GM08714 (cell line): ENCODE results near the gene FAXDC2.

Experiments
- H3K4me3 ChIP-seq: fragments of 200-500 bp; sonication (Bioruptor generic); 2 replicates; pipeline ENCODE4 v1.5.1; 2014; ENCODE audit warnings: mild to moderate bottlenecking, low read length, inconsistent platforms
- ZNF274 ChIP-seq: IDR thresholded peaks from 2 replicates; pipeline ENCODE4 v1.6.1; 2012; ENCODE audit warnings: mild to moderate bottlenecking, low read depth, low read length

FAXDC2 gene

GRCh38 chr5:154850255-154851062 is at the start of gene FAXDC2:
Gene FAXDC2, minus strand, starts transcription at chr5:154850603. Its CDS starts 12,425 bp downstream, at chr5:154838178.
- no peak within 1 kb of the TSS for H3K4me3 ChIP-seq
- no peak for TF ChIP-seq ZNF274

- no peak for TF ChIP-seq ZNF274
- no peak overlapping the region for H3K4me3 ChIP-seq
These were observed 49.7 kb upstream of the FAXDC2 start for GRCh38 chr5:154900066-154900465.

GRCh38 chr5:154899151-154899816 is 48.9 kb upstream of the FAXDC2 start:
- TF ChIP-seq ZNF274, result no peak
- H3K4me3 ChIP-seq, result no peak overlapping the region

GRCh38 chr5:154898210-154898609 is 47.8 kb upstream of the FAXDC2 start:
- TF ChIP-seq ZNF274, result no peak
- no peak overlapping the region for H3K4me3 ChIP-seq

- TF ChIP-seq ZNF274, result no peak
- H3K4me3 ChIP-seq, result no peak overlapping the region
These were observed 46.3 kb upstream of the FAXDC2 start for GRCh38 chr5:154896562-154897165.

GRCh38 chr5:154895606-154896561 is 45.5 kb upstream of the FAXDC2 start:
- no peak for TF ChIP-seq ZNF274
- no peak overlapping the region for H3K4me3 ChIP-seq

- H3K4me3 ChIP-seq, result no peak overlapping the region
- no peak for TF ChIP-seq ZNF274
These were observed 43.0 kb upstream of the FAXDC2 start for GRCh38 chr5:154893381-154893780.

GRCh38 chr5:154892369-154892771 is 42.0 kb upstream of the FAXDC2 start:
- no peak for TF ChIP-seq ZNF274
- H3K4me3 ChIP-seq, result no peak overlapping the region

GRCh38 chr5:154885439-154885838 is 35.0 kb upstream of the FAXDC2 start:
- no peak for TF ChIP-seq ZNF274
- no peak overlapping the region for H3K4me3 ChIP-seq

- TF ChIP-seq ZNF274, result no peak
- no peak overlapping the region for H3K4me3 ChIP-seq
These were observed 34.0 kb upstream of the FAXDC2 start for GRCh38 chr5:154884424-154884823.

GRCh38 chr5:154881986-154882385 is 31.6 kb upstream of the FAXDC2 start:
- no peak for TF ChIP-seq ZNF274

GRCh38 chr5:154878642-154879335 is 28.4 kb upstream of the FAXDC2 start:
- no peak for TF ChIP-seq ZNF274
- no peak overlapping the region for H3K4me3 ChIP-seq

More at GRCh38 chr5:154881986-154882385, 31.6 kb upstream of the FAXDC2 start:
- no peak overlapping the region for H3K4me3 ChIP-seq

- no peak overlapping the region for H3K4me3 ChIP-seq
- TF ChIP-seq ZNF274, result no peak
These were observed 23.5 kb upstream of the FAXDC2 start for GRCh38 chr5:154873791-154874331.

GRCh38 chr5:154871734-154872133 is 21.3 kb upstream of the FAXDC2 start:
- no peak overlapping the region for H3K4me3 ChIP-seq
- no peak for TF ChIP-seq ZNF274
